ENCODE data around the gene PLEKHA1.

PLEKHA1 gene

GRCh38 chr10:122476333-122476695 lies 101.8 kb downstream of the PLEKHA1 start:
- no peaks in the 10 kb centered on the region for H3K36me3 ChIP-seq (ENCODE audit: control insufficient read depth, insufficient read depth, low read length)
- H3K4me3 ChIP-seq (ENCODE audit: low read length) = no peak overlapping the region
- WGBS (ENCODE audit: insufficient coverage, insufficient read length) = no CpG with 5 or more reads among the region's 6 CpGs
- no peaks in the 10 kb centered on the region for H3K9me3 ChIP-seq (ENCODE audit: control insufficient read depth, insufficient read depth, low read length)
- H3K27me3 ChIP-seq (ENCODE audit: control insufficient read depth, insufficient read depth, low read length) = no peaks in the 10 kb centered on the region
- peaks cover 16% of the 10 kb centered on the region for H3K4me1 ChIP-seq (ENCODE audit: control insufficient read depth, insufficient read depth, low read length)
- H3K27ac ChIP-seq (ENCODE audit: low read length) = no peak overlapping the region
- no peak for DNase-seq (ENCODE audit: low read depth, low spot score)

GRCh38 chr10:122477436-122477835 lies 102.9 kb downstream of the PLEKHA1 start:
- no peak overlapping the region for H3K4me3 ChIP-seq (ENCODE audit: low read length)
- H3K4me1 ChIP-seq (ENCODE audit: control insufficient read depth, insufficient read depth, low read length) = peaks cover 16% of the 10 kb centered on the region
- WGBS (ENCODE audit: insufficient coverage, insufficient read length) = no CpG with 5 or more reads among the region's 5 CpGs
- no peaks in the 10 kb centered on the region for H3K9me3 ChIP-seq (ENCODE audit: control insufficient read depth, insufficient read depth, low read length)
- H3K27me3 ChIP-seq (ENCODE audit: control insufficient read depth, insufficient read depth, low read length) = no peaks in the 10 kb centered on the region
- no peak overlapping the region for H3K27ac ChIP-seq (ENCODE audit: low read length)
- DNase-seq (ENCODE audit: low read depth, low spot score) = no peak
- no peaks in the 10 kb centered on the region for H3K36me3 ChIP-seq (ENCODE audit: control insufficient read depth, insufficient read depth, low read length)

GRCh38 chr10:122478971-122479370 lies 104.5 kb downstream of the PLEKHA1 start:
- Histone ChIP-seq H3K27ac (ENCODE audit: low read length) (no peak overlapping the region), H3K4me1 (ENCODE audit: control insufficient read depth, insufficient read depth, low read length) (peaks cover 16% of the 10 kb centered on the region), H3K9me3 (ENCODE audit: control insufficient read depth, insufficient read depth, low read length) (no peaks in the 10 kb centered on the region), H3K36me3 (ENCODE audit: control insufficient read depth, insufficient read depth, low read length) (no peaks in the 10 kb centered on the region), H3K4me3 (ENCODE audit: low read length) (no peak overlapping the region), H3K27me3 (ENCODE audit: control insufficient read depth, insufficient read depth, low read length) (no peaks in the 10 kb centered on the region)
- DNase-seq (ENCODE audit: low read depth, low spot score) = no peak
- no CpG with 5 or more reads among the region's 7 CpGs for WGBS (ENCODE audit: insufficient coverage, insufficient read length)

GRCh38 chr10:122480146-122480833 lies 105.8 kb downstream of the PLEKHA1 start:
- Histone ChIP-seq H3K4me1 (ENCODE audit: control insufficient read depth, insufficient read depth, low read length) (peaks cover 11% of the 10 kb centered on the region), H3K36me3 (ENCODE audit: control insufficient read depth, insufficient read depth, low read length) (no peaks in the 10 kb centered on the region), H3K9me3 (ENCODE audit: control insufficient read depth, insufficient read depth, low read length) (no peaks in the 10 kb centered on the region), H3K4me3 (ENCODE audit: low read length) (no peak overlapping the region), H3K27ac (ENCODE audit: low read length) (no peak overlapping the region), H3K27me3 (ENCODE audit: control insufficient read depth, insufficient read depth, low read length) (no peaks in the 10 kb centered on the region)
- no CpG with 5 or more reads among the region's 10 CpGs for WGBS (ENCODE audit: insufficient coverage, insufficient read length)
- DNase-seq (ENCODE audit: low read depth, low spot score) = no peak

DNA sequence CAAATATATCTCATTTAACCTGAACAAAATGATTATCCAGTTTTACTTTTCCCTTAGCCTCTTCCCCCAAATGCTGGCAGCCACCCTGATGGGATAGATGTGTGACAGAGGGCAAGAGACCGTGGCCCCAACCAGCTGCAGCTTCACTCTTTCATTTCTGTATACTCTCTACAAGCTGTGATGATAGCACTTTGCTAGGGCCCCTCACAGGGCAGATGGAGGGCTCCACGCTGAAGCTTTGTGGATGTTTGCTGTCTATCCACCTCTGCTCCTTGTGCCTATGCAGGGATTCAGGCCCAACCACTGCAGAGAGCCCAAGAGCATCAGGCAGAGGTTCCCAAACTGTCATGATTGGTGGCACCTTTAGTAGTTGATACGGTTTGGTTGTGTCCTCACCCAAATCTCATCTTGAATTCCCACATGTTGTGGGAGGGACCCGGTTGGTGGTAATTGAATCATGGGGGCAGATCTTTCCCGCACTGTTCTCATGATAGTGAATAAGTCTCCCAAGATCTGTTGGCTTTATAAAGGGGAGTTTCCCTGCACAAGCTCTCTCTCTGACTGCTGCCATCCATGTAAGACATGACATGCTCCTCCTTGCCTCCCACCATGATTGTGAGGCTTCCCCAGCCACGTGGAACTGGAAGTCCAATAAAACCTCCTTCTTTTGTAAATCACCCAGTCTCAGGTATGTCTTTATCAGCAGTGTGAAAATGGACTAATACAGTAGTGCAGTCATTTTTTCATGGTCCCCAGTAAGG lies 107.0 kb downstream of the PLEKHA1 start:
- peaks cover 4% of the 10 kb centered on the region for H3K4me1 ChIP-seq (ENCODE audit: control insufficient read depth, insufficient read depth, low read length)
- no CpG with 5 or more reads among the region's 6 CpGs for WGBS (ENCODE audit: insufficient coverage, insufficient read length)
- H3K27ac ChIP-seq (ENCODE audit: low read length) = no peak overlapping the region
- DNase-seq (ENCODE audit: low read depth, low spot score) = no peak
- no peaks in the 10 kb centered on the region for H3K9me3 ChIP-seq (ENCODE audit: control insufficient read depth, insufficient read depth, low read length)
- no peaks in the 10 kb centered on the region for H3K27me3 ChIP-seq (ENCODE audit: control insufficient read depth, insufficient read depth, low read length)
- H3K4me3 ChIP-seq (ENCODE audit: low read length) = no peak overlapping the region
- H3K36me3 ChIP-seq (ENCODE audit: control insufficient read depth, insufficient read depth, low read length) = no peaks in the 10 kb centered on the region

Data from iPS DF 6.9 (cell line).